ENCODE measurements around the gene LYZ.

The LYZ gene

GRCh38 chr12:69331519-69331908 lies 16.7 kb upstream of the LYZ start:
- no peaks in the 10 kb centered on the region for H3K9me3 Mint-ChIP-seq
- peak overlapping the region; percentile 82 for H3K4me3 Mint-ChIP-seq
- H3K4me1 Mint-ChIP-seq, result peaks cover 66% of the 10 kb centered on the region
- H3K27me3 Mint-ChIP-seq, result no peaks in the 10 kb centered on the region
- DNase-seq, result no peak
- peaks cover 4% of the 10 kb centered on the region for H3K36me3 Mint-ChIP-seq
- H3K27ac Mint-ChIP-seq, result peak overlapping the region; percentile 98
- CTCF ChIA-PET, result interaction anchor here (2.2 to 2.8 kb wide), 2 partner anchors 27 to 41 kb away, joined by 8 to 10 read pairs; no protein-coding TSS in a partner anchor

GRCh38 chr12:69331909-69332684 lies 16.1 kb upstream of the LYZ start:
- DNase-seq, result no peak
- H3K27ac Mint-ChIP-seq, result peak overlapping the region; percentile 98
- CTCF ChIA-PET, result interaction anchor here (2.2 to 2.8 kb wide), 2 partner anchors 26 to 41 kb away, joined by 8 to 10 read pairs; no protein-coding TSS in a partner anchor

GRCh38 chr12:69332815-69333358 lies 15.3 kb upstream of the LYZ start:
- Mint-ChIP-seq H3K4me1 (peaks cover 60% of the 10 kb centered on the region), H3K36me3 (peaks cover 2% of the 10 kb centered on the region), H3K27me3 (no peaks in the 10 kb centered on the region), H3K9me3 (no peaks in the 10 kb centered on the region), H3K4me3 (no peak overlapping the region), H3K27ac (peak overlapping the region; percentile 98)
- CTCF ChIA-PET, result no interaction called here
- DNase-seq, result no peak

More at GRCh38 chr12:69331909-69332684, 16.1 kb upstream of the LYZ start:
- peaks cover 4% of the 10 kb centered on the region for H3K36me3 Mint-ChIP-seq
- no peaks in the 10 kb centered on the region for H3K9me3 Mint-ChIP-seq
- peak overlapping the region; percentile 82 for H3K4me3 Mint-ChIP-seq
- H3K4me1 Mint-ChIP-seq, result peaks cover 64% of the 10 kb centered on the region
- H3K27me3 Mint-ChIP-seq, result no peaks in the 10 kb centered on the region

- Mint-ChIP-seq H3K27ac (peak overlapping the region; percentile 78), H3K36me3 (peaks cover 2% of the 10 kb centered on the region), H3K4me3 (peak overlapping the region; percentile 1), H3K27me3 (no peaks in the 10 kb centered on the region), H3K4me1 (peaks cover 51% of the 10 kb centered on the region), H3K9me3 (no peaks in the 10 kb centered on the region)
- CTCF ChIA-PET, result interaction anchor here (1.5 kb wide), 1 partner anchor 23 kb away, joined by 3 read pairs; no protein-coding TSS in a partner anchor
- no peak for DNase-seq
These were observed 14.0 kb upstream of the LYZ start for GRCh38 chr12:69334158-69334557.

GRCh38 chr12:69337311-69338090 lies 10.7 kb upstream of the LYZ start:
- DNase-seq, result no peak
- CTCF ChIA-PET, result no interaction called here
- peaks cover 25% of the 10 kb centered on the region for H3K4me1 Mint-ChIP-seq

GRCh38 chr12:69338120-69338859 lies 9.9 kb upstream of the LYZ start:
- Mint-ChIP-seq H3K27me3 (peaks cover 24% of the 10 kb centered on the region), H3K27ac (no peak overlapping the region), H3K36me3 (no peaks in the 10 kb centered on the region), H3K4me3 (no peak overlapping the region), H3K9me3 (no peaks in the 10 kb centered on the region), H3K4me1 (peaks cover 17% of the 10 kb centered on the region)
- DNase-seq, result no peak
- CTCF ChIA-PET, result no interaction called here

More at GRCh38 chr12:69337311-69338090, 10.7 kb upstream of the LYZ start:
- Mint-ChIP-seq H3K4me3 (no peak overlapping the region), H3K27ac (no peak overlapping the region), H3K27me3 (peaks cover 21% of the 10 kb centered on the region), H3K9me3 (no peaks in the 10 kb centered on the region), H3K36me3 (peaks cover 2% of the 10 kb centered on the region)

GRCh38 chr12:69338936-69339335 lies 9.2 kb upstream of the LYZ start:
- Mint-ChIP-seq H3K4me1 (peaks cover 12% of the 10 kb centered on the region), H3K36me3 (no peaks in the 10 kb centered on the region), H3K4me3 (no peak overlapping the region), H3K27ac (no peak overlapping the region), H3K27me3 (peaks cover 28% of the 10 kb centered on the region), H3K9me3 (no peaks in the 10 kb centered on the region)
- CTCF ChIA-PET, result no interaction called here
- DNase-seq, result no peak

- no peak overlapping the region for H3K27ac Mint-ChIP-seq
- peaks cover 2% of the 10 kb centered on the region for H3K4me1 Mint-ChIP-seq
- H3K4me3 Mint-ChIP-seq, result no peak overlapping the region
- no peak for DNase-seq
- no peaks in the 10 kb centered on the region for H3K9me3 Mint-ChIP-seq
- H3K36me3 Mint-ChIP-seq, result no peaks in the 10 kb centered on the region
- CTCF ChIA-PET, result no interaction called here
- peaks cover 28% of the 10 kb centered on the region for H3K27me3 Mint-ChIP-seq
These were observed 8.2 kb upstream of the LYZ start for GRCh38 chr12:69339999-69340398.

- Mint-ChIP-seq H3K4me1 (no peaks in the 10 kb centered on the region), H3K9me3 (no peaks in the 10 kb centered on the region), H3K36me3 (no peaks in the 10 kb centered on the region), H3K27ac (no peak overlapping the region), H3K27me3 (peaks cover 28% of the 10 kb centered on the region), H3K4me3 (no peak overlapping the region)
- CTCF ChIA-PET, result no interaction called here
- DNase-seq, result no peak
These were observed 6.9 kb upstream of the LYZ start for GRCh38 chr12:69341328-69341727.

- peaks cover 28% of the 10 kb centered on the region for H3K27me3 Mint-ChIP-seq
- CTCF ChIA-PET, result interaction anchor here (1.0 to 1.3 kb wide), 3 partner anchors 15 to 298 kb away, joined by 3 to 5 read pairs (median 5); no protein-coding TSS in a partner anchor
- H3K4me1 Mint-ChIP-seq, result no peaks in the 10 kb centered on the region
- no peaks in the 10 kb centered on the region for H3K9me3 Mint-ChIP-seq
- no peak overlapping the region for H3K4me3 Mint-ChIP-seq
- DNase-seq, result no peak
- H3K27ac Mint-ChIP-seq, result no peak overlapping the region
- no peaks in the 10 kb centered on the region for H3K36me3 Mint-ChIP-seq
These were observed 5.8 kb upstream of the LYZ start for GRCh38 chr12:69342421-69342820.

- Mint-ChIP-seq H3K27me3 (peaks cover 30% of the 10 kb centered on the region), H3K27ac (no peak overlapping the region), H3K9me3 (no peaks in the 10 kb centered on the region), H3K36me3 (no peaks in the 10 kb centered on the region), H3K4me1 (peaks cover 4% of the 10 kb centered on the region), H3K4me3 (no peak overlapping the region)
- CTCF ChIA-PET, result interaction anchor here (0.6 to 1.2 kb wide), 2 partner anchors 14 to 156 kb away, joined by 3 to 5 read pairs; no protein-coding TSS in a partner anchor
- no peak for DNase-seq
These were observed 4.8 kb upstream of the LYZ start for GRCh38 chr12:69343357-69343756.

GRCh38 chr12:69343885-69344612 lies 4.1 kb upstream of the LYZ start:
- CTCF ChIA-PET, result no interaction called here
- no peak overlapping the region for H3K27ac Mint-ChIP-seq
- H3K4me1 Mint-ChIP-seq, result peaks cover 5% of the 10 kb centered on the region
- DNase-seq, result no peak
- H3K4me3 Mint-ChIP-seq, result no peak overlapping the region
- H3K36me3 Mint-ChIP-seq, result no peaks in the 10 kb centered on the region
- H3K9me3 Mint-ChIP-seq, result no peaks in the 10 kb centered on the region
- peaks cover 31% of the 10 kb centered on the region for H3K27me3 Mint-ChIP-seq

- no peak for DNase-seq
- peaks cover 5% of the 10 kb centered on the region for H3K4me1 Mint-ChIP-seq
- H3K27me3 Mint-ChIP-seq, result peaks cover 28% of the 10 kb centered on the region
- no peaks in the 10 kb centered on the region for H3K9me3 Mint-ChIP-seq
- H3K4me3 Mint-ChIP-seq, result no peak overlapping the region
- H3K36me3 Mint-ChIP-seq, result no peaks in the 10 kb centered on the region
- H3K27ac Mint-ChIP-seq, result no peak overlapping the region
- CTCF ChIA-PET, result no interaction called here
These were observed 3.1 kb upstream of the LYZ start for GRCh38 chr12:69345077-69345476.
